Left ventricle myocardium inferior (tissue), 1 donor: Measurements from ENCODE around the gene ANO10. TPM values are rescaled to one million over a fixed set of nuclear protein-coding genes. Genes with fewer than 3 reads are reported as not detected.
"Not testable (repeated sequence)": the region's sequence is repeated elsewhere in the genome, so short reads cannot be mapped to it uniquely, and the experiment has no call there.

Experiments
- DNase-seq: peaks from one replicate; pipeline ENCODE4 v3.0.0-alpha.2; 2020
- H3K27ac ChIP-seq: fragments of 200-600 bp; replicated peaks from 2 replicates; pipeline ENCODE4 v1.8.0; 2021
- H3K27me3 ChIP-seq: fragments of 200-600 bp; 2 replicates; pipeline ENCODE4 v1.8.0; 2021; ENCODE audit warnings: low read depth
- H3K36me3 ChIP-seq: fragments of 200-600 bp; 2 replicates; pipeline ENCODE4 v1.8.0; 2021
- H3K4me1 ChIP-seq: fragments of 200-600 bp; 2 replicates; pipeline ENCODE4 v1.8.0; 2021
- H3K4me3 ChIP-seq: fragments of 200-600 bp; 2 replicates; pipeline ENCODE4 v1.8.0; 2021; ENCODE audit warnings: mild to moderate bottlenecking, moderate library complexity
- H3K9me3 ChIP-seq: fragments of 200-600 bp; replicated peaks from 2 replicates; pipeline ENCODE4 v1.8.0; 2021
- intact Hi-C: fragments of 100-400 bp; cut with micrococcal nuclease; formaldehyde crosslinking; loops from one replicate; pipeline ENCODE4 v1.11.0; 2022
- total RNA-seq: library from RNA; stranded (reverse); fragmentation: NEBNext Ultra II Directional; extraction: Animal tissue kit (Norgen Biotek cat#: 25700); gene quantifications from one replicate; pipeline ENCODE4 v1.2.1, GENCODE V29; 2021
- TF ChIP-seq, protein P1 (sequence below): fragments of 200-600 bp; IDR thresholded peaks from 2 replicates; pipeline ENCODE4 v1.8.0; 2021; ENCODE audit warnings: antibody characterized with exemption, mild to moderate bottlenecking, borderline replicate concordance
- donor health status: DM: no; HTN: yes; CAD: no; lungs with severe emphysema.

The ANO10 gene
- total RNA-seq, 1 donor from 2014 or later: 12.6 TPM

DNA sequence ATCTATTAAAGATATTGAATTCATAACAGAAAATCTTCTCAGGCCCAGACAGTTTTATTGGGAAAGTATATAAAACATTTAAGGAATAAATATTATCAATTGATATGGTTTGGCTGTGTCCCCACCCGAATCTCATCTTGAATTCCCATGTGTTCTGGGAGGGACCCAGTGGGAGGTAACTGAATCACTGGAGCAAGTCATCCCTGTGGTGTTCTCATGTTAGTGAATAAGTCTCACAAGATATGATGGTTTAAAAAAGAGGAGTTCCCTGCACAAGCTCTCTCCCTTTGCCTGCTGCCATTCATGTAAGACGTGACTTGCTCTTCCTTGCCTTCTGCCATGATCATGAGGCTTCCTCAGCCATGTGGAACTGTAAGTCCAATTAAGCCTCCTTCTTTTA is 160.5 kb downstream of the ANO10 start:
- DNase-seq: no peak
- no peaks in the 10 kb centered on the region for H3K36me3 ChIP-seq
- no peaks in the 10 kb centered on the region for H3K4me1 ChIP-seq
- no peak overlapping the region for H3K4me3 ChIP-seq
- TF ChIP-seq, protein P1, sequence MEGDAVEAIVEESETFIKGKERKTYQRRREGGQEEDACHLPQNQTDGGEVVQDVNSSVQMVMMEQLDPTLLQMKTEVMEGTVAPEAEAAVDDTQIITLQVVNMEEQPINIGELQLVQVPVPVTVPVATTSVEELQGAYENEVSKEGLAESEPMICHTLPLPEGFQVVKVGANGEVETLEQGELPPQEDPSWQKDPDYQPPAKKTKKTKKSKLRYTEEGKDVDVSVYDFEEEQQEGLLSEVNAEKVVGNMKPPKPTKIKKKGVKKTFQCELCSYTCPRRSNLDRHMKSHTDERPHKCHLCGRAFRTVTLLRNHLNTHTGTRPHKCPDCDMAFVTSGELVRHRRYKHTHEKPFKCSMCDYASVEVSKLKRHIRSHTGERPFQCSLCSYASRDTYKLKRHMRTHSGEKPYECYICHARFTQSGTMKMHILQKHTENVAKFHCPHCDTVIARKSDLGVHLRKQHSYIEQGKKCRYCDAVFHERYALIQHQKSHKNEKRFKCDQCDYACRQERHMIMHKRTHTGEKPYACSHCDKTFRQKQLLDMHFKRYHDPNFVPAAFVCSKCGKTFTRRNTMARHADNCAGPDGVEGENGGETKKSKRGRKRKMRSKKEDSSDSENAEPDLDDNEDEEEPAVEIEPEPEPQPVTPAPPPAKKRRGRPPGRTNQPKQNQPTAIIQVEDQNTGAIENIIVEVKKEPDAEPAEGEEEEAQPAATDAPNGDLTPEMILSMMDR: no peak
- intact Hi-C loops: no loop called here
- H3K9me3 ChIP-seq: no peaks in the 10 kb centered on the region
- H3K27me3 ChIP-seq: no peaks in the 10 kb centered on the region
- H3K27ac ChIP-seq: no peak overlapping the region

DNA sequence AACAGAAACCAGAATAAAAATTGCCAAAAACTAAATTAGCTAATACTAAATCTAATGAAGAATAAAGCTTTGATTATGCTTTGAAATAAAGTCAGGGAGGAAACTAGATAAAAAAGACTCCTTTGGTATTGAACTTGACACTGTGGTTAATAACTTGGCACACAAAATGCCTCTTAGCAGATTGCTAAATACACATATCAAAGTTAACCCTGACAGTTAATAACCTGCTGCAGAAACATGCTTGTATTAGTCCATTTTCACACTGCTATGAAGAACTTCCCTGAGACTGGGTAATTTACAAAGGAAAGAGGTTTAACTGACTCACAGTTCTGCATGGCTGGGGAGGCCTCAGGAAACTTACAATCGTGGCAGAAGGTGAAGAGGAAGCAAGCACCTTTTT is 164.8 kb downstream of the ANO10 start:
- intact Hi-C loops, H3K27me3 ChIP-seq, DNase-seq, H3K4me1 ChIP-seq, H3K36me3 ChIP-seq, H3K27ac ChIP-seq, H3K4me3 ChIP-seq, H3K9me3 ChIP-seq: not testable (repeated sequence)

DNA sequence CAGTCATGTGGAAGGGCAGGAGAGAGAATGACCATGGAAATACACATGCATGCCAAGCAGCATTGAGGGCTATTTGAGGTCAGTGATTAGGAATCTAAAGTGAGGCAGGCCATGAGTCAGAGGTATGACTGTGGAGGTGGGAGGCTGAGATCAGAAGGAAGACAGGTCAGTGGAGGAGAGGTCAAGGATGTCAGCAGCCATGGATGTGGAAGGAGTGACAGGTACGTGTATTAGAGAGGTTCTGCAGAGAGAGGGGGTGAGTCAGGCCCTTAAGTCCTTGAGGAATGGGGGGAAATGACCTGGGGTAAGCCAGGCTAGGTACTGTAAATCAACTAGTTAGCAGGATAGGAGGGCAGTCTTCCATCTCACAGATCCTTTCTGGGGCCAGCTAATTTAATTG is 166.6 kb downstream of the ANO10 start:
- intact Hi-C loops: no loop called here
- Histone ChIP-seq H3K27me3 (no peaks in the 10 kb centered on the region), H3K27ac (no peak overlapping the region), H3K4me1 (peaks cover 7% of the 10 kb centered on the region), H3K9me3 (no peaks in the 10 kb centered on the region), H3K36me3 (no peaks in the 10 kb centered on the region), H3K4me3 (no peak overlapping the region)
- no peak for DNase-seq
- TF ChIP-seq, protein P1: no peak

DNA sequence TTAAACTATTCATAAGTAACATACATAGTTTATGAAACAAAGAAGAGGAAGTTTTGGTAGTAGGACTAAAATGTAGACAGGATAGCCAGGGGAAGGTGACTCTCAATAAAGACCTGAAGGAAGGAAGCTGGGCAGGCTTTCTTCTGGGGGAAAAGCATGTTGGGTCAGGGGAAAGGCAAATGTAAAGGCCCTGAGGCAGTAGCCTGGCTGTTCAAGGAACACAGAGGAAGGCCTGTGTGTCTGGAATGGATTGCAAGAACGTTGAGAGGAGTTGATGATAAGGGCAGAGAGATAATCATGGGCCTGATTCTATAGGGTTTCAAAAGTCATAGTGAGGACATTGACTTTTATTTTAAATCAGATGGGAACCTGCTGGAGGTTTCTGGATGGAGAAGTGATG is 167.8 kb downstream of the ANO10 start:
- DNase-seq: no peak
- H3K27ac ChIP-seq: no peak overlapping the region
- no peak overlapping the region for H3K4me3 ChIP-seq
- H3K27me3 ChIP-seq: no peaks in the 10 kb centered on the region
- no peaks in the 10 kb centered on the region for H3K9me3 ChIP-seq
- peaks cover 7% of the 10 kb centered on the region for H3K4me1 ChIP-seq
- no peaks in the 10 kb centered on the region for H3K36me3 ChIP-seq
- TF ChIP-seq, protein P1: no peak
- intact Hi-C loops: no loop called here

DNA sequence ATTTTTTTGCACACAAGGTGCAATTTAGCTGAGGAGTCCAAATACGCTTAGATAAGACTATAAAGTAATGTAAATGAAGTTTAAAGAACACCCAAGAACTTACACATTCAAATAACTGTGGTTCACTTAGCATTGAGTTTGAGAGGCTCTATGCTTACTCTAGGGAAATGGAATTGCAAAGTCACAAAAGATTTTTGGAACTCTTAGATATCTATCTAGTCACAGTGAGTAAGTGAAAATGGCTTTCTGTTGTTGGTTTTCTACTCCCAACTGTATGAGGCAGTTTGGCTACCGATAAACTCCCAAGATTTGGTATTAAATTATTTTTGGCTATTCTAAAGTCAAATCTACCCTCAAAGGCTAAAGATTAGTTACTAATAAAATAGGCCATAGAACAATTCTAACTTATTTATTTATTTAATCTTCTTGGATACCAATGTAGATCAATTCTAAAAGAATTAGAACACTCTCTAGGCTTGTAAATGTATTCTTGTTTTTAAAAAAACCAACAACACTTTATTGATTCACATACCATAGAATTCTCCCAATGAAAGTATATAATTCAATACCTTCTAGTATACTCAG is 170.0 kb downstream of the ANO10 start:
- peaks cover 7% of the 10 kb centered on the region for H3K4me1 ChIP-seq
- TF ChIP-seq, protein P1: no peak
- no peak for DNase-seq
- no peaks in the 10 kb centered on the region for H3K27me3 ChIP-seq
- no peak overlapping the region for H3K27ac ChIP-seq
- intact Hi-C loops: no loop called here
- no peaks in the 10 kb centered on the region for H3K36me3 ChIP-seq
- no peak overlapping the region for H3K4me3 ChIP-seq
- H3K9me3 ChIP-seq: no peaks in the 10 kb centered on the region

DNA sequence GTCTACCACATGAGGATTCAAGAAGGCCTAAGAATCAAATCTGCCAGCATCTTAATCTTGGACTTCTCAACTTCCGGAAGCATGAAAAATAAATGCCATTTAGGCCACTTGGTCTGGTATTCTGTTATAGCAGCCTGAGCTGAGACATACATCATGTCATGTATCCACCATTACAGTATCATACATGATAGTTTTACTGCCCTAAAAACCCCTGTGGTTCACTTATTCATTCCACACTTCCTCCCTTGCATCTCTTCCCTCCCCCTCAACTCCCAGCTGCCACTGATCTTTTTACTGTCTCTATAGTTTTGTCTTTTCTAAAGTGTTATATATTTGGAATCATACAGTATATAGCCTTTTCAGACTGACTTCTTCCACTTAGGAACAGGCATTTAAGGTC is 173.7 kb downstream of the ANO10 start:
- no peaks in the 10 kb centered on the region for H3K27me3 ChIP-seq
- no peaks in the 10 kb centered on the region for H3K9me3 ChIP-seq
- TF ChIP-seq, protein P1: no peak
- no peak for DNase-seq
- H3K4me1 ChIP-seq: no peaks in the 10 kb centered on the region
- intact Hi-C loops: no loop called here
- no peak overlapping the region for H3K4me3 ChIP-seq
- no peaks in the 10 kb centered on the region for H3K36me3 ChIP-seq
- no peak overlapping the region for H3K27ac ChIP-seq
